ENCODE results near the gene APOC1.
A peak's percentile ranks its signal among the peaks of the same experiment; 100 is the strongest.
"Not testable (repeated sequence)": the region's sequence is repeated elsewhere in the genome, so short reads cannot be mapped to it uniquely, and the experiment has no call there.

APOC1 gene

DNA sequence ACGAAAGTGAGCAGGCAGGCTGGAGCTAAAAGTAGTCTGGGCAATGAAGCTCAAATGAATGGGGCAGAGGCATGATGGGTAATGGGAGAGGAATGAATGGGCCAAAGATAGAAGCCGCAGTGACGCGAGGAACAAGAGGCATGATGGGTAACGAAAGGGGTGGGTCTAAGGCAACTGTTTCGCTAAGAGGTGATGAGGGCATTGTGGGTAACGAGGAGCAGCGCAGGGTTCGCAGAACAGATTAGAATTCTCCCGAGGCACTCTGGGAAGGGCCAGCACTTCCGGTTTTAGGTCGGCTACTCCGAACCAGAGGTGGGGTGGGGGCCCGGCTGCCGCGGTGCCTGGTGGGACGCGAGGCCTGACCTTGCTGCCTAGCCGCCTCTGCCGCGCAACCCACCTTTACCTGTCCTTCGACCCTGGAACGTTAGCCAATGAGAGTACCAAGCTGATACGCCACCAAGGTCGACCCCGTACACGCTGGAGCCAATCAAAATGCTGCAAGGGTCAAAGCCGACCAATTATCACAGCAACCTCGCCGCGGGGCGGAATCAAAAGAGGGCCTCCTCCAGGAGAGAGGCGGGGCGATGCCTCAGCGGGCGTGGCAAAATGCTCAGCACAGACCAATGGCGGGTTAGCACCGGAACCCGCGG lies 23.9 kb upstream of the APOC1 start:
- DNase-seq = peak; percentile 100

DNA sequence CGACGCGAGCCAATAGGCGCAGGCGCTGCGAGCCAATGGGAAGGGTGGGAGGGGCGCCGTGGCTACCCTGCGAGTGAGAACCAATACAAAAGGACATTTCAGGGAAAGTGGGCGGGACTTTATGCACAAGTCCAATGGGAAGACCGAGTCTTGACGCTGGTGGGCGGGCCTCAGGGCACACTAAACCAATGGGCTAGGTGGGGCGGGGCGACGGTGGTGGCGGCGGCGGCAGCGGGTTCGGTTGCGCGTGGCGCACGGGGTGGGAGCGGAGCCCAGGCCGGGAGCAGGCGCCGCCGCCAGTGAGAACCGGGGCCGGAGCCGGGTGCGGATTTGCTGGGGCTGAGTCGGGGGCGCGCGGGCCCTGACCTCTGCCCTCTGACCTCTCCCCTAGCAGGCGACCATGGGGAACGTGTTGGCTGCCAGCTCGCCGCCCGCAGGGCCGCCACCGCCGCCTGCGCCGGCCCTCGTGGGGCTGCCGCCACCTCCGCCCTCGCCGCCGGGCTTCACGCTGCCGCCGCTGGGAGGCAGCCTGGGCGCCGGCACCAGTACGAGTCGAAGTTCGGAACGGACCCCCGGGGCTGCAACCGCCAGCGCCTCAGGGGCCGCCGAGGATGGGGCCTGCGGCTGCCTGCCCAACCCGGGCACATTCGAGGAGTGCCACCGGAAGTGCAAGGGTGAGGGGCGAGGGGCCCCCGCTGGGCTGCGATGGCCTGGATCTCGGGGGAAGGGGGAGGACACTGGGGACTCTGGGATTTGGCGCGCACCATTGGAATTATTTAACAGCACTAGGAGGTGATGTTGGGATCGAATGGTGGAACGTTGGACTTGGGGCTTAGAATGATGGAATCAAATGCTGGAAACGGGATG lies 23.2 kb upstream of the APOC1 start, which contains the start of gene TOMM40:
TOMM40 (plus strand) TSS at position 239 of the 867 bp plus-strand sequence; CDS start at position 401, 162 bp downstream.
- no peak for DNase-seq

- DNase-seq = no peak
Measured at GRCh38 chr19:44892932-44893331, 21.5 kb upstream of the APOC1 start.

GRCh38 chr19:44893332-44894051 lies 20.9 kb upstream of the APOC1 start:
- DNase-seq = no peak

GRCh38 chr19:44894052-44894400 lies 20.4 kb upstream of the APOC1 start:
- no peak for DNase-seq

DNA sequence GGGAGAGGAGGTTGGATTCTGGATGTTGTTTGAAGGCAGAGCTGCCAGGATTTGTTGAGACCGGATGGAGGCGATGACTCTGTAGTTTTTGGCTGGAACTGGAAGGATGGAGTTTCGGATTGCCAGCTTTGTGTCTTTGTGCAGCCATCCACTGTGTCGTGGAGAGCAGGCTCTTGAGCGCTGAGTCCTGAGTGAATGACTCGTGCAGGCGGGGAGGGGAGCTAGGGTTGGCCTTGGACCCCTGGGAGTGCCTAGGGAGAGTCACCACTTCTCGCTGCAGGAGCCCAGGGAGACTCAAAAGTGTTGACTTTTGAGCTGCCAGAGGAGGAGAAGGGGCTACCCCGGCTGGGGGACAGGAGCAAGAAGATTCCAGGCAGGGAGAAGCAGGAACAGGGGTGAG lies 19.5 kb upstream of the APOC1 start:
- no peak for DNase-seq

DNA sequence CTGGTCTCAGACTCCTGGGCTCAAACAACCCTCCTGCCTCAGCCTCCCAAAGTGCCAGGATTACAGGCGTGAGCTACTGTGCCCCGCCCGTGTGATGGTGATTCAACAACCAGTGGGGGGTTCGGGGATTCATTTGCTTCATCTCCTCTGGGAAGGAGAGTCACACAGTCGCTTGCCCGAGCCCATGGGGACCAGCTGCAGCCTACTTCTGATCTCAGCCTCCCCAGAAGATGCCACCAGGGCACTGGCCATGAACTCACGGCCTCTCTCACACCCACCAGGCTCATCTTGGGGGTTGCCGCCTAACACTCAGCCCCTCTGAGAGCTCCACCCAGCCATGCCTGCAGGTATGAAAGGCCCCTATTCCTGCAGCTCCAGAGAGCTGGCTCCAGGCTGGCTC lies 16.6 kb upstream of the APOC1 start:
- DNase-seq = no peak

GRCh38 chr19:44900328-44901244 lies 13.8 kb upstream of the APOC1 start:
- no peak for DNase-seq

GRCh38 chr19:44903216-44903601 lies 11.2 kb upstream of the APOC1 start:
- DNase-seq = no peak

GRCh38 chr19:44903602-44904425 lies 10.6 kb upstream of the APOC1 start:
- peak; percentile 47 for DNase-seq

- no peak for DNase-seq
Measured at GRCh38 chr19:44904426-44904994, 9.9 kb upstream of the APOC1 start.

GRCh38 chr19:44905437-44906160 lies 8.8 kb upstream of the APOC1 start, which contains the start of gene APOE:
Gene APOE (plus strand): TSS chr19:44905796. CDS start chr19:44906625, 829 bp downstream.
- no peak for DNase-seq

- DNase-seq = no peak
Measured at GRCh38 chr19:44907613-44908012, 6.8 kb upstream of the APOC1 start.

- no peak for DNase-seq
Measured at GRCh38 chr19:44908074-44908835, 6.2 kb upstream of the APOC1 start.

- DNase-seq = no peak
Measured at GRCh38 chr19:44908836-44909261, 5.6 kb upstream of the APOC1 start.

DNA sequence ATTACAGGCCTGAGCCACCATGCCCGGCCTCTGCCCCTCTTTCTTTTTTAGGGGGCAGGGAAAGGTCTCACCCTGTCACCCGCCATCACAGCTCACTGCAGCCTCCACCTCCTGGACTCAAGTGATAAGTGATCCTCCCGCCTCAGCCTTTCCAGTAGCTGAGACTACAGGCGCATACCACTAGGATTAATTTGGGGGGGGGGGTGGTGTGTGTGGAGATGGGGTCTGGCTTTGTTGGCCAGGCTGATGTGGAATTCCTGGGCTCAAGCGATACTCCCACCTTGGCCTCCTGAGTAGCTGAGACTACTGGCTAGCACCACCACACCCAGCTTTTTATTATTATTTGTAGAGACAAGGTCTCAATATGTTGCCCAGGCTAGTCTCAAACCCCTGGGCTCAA lies 4.6 kb upstream of the APOC1 start:
- DNase-seq = no peak

DNA sequence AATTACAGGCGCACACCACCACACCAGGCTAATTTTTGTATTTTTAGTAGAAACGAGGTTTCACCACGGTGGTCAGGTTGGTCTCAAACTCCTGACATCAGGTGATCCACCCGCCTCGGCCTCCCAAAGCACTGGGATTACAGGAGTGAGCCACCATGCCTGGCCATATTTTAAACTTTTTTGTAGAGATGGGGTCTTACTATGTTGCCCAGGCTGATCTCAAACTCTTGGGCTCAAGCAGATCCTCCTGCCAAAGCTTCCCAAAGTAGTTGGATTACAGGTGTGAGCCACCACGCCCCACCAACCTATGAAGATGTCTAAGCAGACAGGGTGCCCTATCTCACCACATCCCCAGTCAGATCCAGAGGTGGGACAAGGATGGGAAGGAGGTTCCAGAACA lies 2.5 kb upstream of the APOC1 start:
- DNase-seq = not testable (repeated sequence)

DNA sequence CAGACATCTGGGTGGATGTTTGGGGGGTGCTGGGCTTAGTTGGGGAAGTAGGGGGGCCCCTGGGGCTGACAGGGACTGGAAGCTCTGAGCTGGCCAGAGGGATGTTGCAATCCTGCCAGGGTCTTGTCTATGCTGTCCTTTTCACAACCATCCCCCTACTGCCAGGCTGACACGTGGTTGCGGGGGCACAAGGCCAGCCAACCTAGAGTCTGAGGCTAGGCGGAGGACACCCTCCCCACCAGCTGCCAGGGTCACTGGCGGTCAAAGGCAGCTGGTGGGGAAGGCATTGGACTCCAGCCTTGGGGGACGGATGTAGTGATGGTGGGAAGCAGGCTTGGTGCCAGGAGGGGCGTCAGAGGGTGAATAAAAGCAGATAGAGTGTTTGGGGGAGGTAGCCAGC lies 1.6 kb upstream of the APOC1 start:
- no peak for DNase-seq

All from fibroblast of upper back skin (primary cell).